NCI-H1092 (cell line): Measurements from ENCODE around the gene COMMD2.

Experiments used
- DNase-seq: peaks from one replicate; lab custom pipeline; 2025; lab: John Stamatoyannopoulos, UW

Gene COMMD2

GRCh38 chr3:149702691-149703441, 49.4 kb downstream of the COMMD2 start:
- DNase-seq = no peak

- no peak for DNase-seq
Observed at GRCh38 chr3:149701977-149702350, 50.3 kb downstream of the COMMD2 start.

GRCh38 chr3:149701206-149701976, 50.9 kb downstream of the COMMD2 start:
- DNase-seq = no peak
